BJ (cell line): ENCODE data around the gene FBXW7. TPM values are rescaled to one million over a fixed set of nuclear protein-coding genes. Genes with fewer than 3 reads are reported as not detected.

Experiments used
- CTCF ChIA-PET: fragments of 350-600 bp; formaldehyde crosslinking; extraction: SDS; loops from one replicate; lab custom pipeline; 2021; ENCODE audit warnings: antibody characterized with exemption, inconsistent platforms; lab: Yijun Ruan, JAX
- POLR2A ChIA-PET: fragments of 300-600 bp; sonication (Branson Sonifier 250); formaldehyde crosslinking; extraction: SDS; loops from one replicate; lab custom pipeline; 2021; ENCODE audit warnings: antibody characterized with exemption; lab: Charles Lee
- DNase-seq: peaks from one replicate; pipeline ENCODE4 v3.0.0-alpha.2; 2011; ENCODE audit warnings: low read depth
- H3K27me3 ChIP-seq: 2 replicates; pipeline ENCODE4 v1.6.0; 2011; ENCODE audit warnings: low read length; ENCODE audit not compliant: control insufficient read depth, insufficient read depth
- H3K36me3 ChIP-seq: 2 replicates; pipeline ENCODE4 v1.5.1; 2011; ENCODE audit warnings: low read length; ENCODE audit not compliant: control insufficient read depth, insufficient read depth
- H3K4me3 ChIP-seq: 2 replicates; pipeline ENCODE4 v1.5.1; 2011; ENCODE audit warnings: low read depth, mild to moderate bottlenecking, control low read depth, low read length
- polyA plus RNA-seq: library from polyadenylated mRNA; depleted of rRNA; stranded (reverse); fragments of >200 nt; gene quantifications from 2 replicates; pipeline ENCODE4 v1.2.3, GENCODE V29; 2011
- TF ChIP-seq, protein P1 (sequence below): IDR thresholded peaks from 2 replicates; pipeline ENCODE4 v1.5.1; 2011; ENCODE audit warnings: low read depth, mild to moderate bottlenecking, control low read depth, inconsistent platforms, low read length, moderate library complexity; ENCODE audit not compliant: insufficient read depth

Gene FBXW7
- polyA plus RNA-seq, 1 experiment: 4.1 TPM

DNA sequence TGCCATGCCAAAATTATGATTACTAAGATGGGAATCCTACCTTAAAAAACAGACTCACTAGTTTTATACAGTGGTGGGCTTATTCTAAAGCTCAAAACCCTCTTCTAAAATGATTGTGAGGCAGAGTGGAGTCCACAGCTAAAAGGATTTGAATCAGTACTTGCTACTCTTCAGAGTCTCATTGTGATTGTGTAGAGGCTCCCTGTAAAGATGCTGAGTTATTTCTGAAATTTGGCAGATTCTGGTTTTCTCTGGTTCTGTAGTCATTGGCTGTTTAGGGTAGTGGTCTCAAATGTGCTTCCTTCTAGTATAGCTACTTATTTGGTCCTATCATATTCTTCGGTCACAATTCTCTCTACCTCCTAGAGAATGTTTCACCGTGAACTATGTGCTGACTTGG, 104.1 kb downstream of the FBXW7 start:
- no peak for DNase-seq
- Histone ChIP-seq H3K4me3 (no peak overlapping the region), H3K27me3 (no peaks in the 10 kb centered on the region), H3K36me3 (no peaks in the 10 kb centered on the region)
- ChIA-PET CTCF (no interaction called here), POLR2A (no interaction called here)
- TF ChIP-seq, protein P1, sequence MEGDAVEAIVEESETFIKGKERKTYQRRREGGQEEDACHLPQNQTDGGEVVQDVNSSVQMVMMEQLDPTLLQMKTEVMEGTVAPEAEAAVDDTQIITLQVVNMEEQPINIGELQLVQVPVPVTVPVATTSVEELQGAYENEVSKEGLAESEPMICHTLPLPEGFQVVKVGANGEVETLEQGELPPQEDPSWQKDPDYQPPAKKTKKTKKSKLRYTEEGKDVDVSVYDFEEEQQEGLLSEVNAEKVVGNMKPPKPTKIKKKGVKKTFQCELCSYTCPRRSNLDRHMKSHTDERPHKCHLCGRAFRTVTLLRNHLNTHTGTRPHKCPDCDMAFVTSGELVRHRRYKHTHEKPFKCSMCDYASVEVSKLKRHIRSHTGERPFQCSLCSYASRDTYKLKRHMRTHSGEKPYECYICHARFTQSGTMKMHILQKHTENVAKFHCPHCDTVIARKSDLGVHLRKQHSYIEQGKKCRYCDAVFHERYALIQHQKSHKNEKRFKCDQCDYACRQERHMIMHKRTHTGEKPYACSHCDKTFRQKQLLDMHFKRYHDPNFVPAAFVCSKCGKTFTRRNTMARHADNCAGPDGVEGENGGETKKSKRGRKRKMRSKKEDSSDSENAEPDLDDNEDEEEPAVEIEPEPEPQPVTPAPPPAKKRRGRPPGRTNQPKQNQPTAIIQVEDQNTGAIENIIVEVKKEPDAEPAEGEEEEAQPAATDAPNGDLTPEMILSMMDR: no peak

DNA sequence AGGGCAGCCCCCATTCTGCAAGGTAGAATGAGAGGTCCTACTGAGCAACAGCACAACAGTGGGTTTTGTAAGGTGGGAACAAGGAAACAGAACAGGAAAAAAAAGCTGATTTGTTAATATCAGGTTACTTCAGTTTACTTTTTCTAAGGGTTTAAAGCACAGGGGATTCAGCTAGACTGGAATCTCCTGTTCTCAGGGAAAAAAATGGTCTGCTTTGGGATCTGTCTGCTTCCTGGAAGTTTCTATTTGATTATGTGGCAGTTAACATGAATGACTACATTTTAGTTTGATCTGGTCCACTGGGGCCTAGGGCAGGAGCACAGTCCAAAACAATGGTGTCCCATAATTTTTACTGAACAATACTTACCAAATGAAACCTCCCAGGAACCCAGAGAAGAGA, 104.6 kb downstream of the FBXW7 start:
- Histone ChIP-seq H3K4me3 (no peak overlapping the region), H3K27me3 (no peaks in the 10 kb centered on the region), H3K36me3 (no peaks in the 10 kb centered on the region)
- ChIA-PET POLR2A (no interaction called here), CTCF (no interaction called here)
- TF ChIP-seq, protein P1: no peak
- DNase-seq: no peak

DNA sequence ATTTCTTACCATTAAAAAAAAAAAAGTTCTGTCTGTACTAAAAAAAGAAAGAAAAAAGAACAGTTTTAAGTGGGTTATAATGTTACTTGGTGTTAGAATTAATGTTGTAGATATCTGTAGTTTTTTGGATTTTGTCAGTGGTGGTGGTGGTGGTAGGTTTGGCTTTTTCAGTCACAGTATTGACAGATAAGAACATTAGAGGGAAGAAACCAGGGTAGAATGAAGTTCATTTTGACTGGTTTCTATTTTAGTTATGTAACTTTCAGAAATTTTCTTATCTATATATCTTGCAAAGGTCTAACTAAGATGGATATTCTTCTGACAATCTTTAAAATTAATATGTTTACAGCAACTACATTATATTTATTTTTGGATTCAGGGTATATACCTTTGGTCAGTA, 105.4 kb downstream of the FBXW7 start:
- no peak overlapping the region for H3K4me3 ChIP-seq
- TF ChIP-seq, protein P1: no peak
- POLR2A ChIA-PET: no interaction called here
- H3K27me3 ChIP-seq: no peaks in the 10 kb centered on the region
- H3K36me3 ChIP-seq: no peaks in the 10 kb centered on the region
- no peak for DNase-seq
- CTCF ChIA-PET: no interaction called here

DNA sequence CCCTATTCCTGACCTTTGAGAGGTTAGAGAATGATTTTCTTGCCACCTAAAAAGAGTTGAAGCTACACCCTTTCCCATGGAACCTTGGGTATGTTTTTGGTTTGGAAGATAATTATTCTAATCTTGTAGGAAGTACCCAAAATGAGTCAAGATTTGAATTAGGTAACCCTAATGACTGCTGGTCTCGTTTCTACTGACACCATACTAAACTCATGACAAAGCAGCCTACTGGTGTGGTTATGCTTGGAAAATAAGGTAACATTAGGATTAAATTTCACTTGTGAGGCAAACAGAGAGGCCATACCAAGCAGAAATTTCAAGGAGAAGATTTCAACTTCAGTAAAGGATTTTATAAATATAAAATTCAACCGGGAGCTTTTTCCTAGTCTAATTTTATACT, 107.9 kb downstream of the FBXW7 start:
- no peaks in the 10 kb centered on the region for H3K36me3 ChIP-seq
- DNase-seq: no peak
- POLR2A ChIA-PET: no interaction called here
- H3K27me3 ChIP-seq: no peaks in the 10 kb centered on the region
- H3K4me3 ChIP-seq: no peak overlapping the region
- TF ChIP-seq, protein P1: no peak
- CTCF ChIA-PET: interaction anchor here (0.9 to 1.7 kb wide), 2 partner anchors 8 to 9 kb away, joined by 3 read pairs; no protein-coding TSS in a partner anchor

DNA sequence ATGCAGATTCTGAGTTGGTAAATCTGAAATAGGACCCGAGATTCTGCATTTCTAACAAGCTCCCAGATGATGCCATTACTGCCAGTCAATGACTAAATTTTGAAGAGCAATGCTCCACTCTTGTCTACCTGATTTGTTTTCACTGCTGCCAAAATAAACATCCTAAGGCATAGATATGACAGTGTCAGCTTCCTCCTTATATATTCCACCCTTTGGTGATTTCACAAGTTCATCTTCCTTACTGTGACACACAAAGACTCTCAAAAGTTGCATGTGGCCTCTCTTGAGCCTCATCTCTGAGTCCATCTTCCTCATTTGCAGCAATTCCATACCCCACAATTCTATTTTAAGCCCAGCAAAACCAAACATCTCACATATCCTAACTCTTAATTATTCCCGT, 110.9 kb downstream of the FBXW7 start:
- POLR2A ChIA-PET: no interaction called here
- Histone ChIP-seq H3K4me3 (no peak overlapping the region), H3K27me3 (no peaks in the 10 kb centered on the region), H3K36me3 (no peaks in the 10 kb centered on the region)
- CTCF ChIA-PET: interaction anchor here (1.0 to 1.5 kb wide), 2 partner anchors 10 to 16 kb away, joined by 3 to 8 read pairs; no protein-coding TSS in a partner anchor
- TF ChIP-seq, protein P1: no peak
- DNase-seq: no peak
